Panc1 (cell line): ENCODE measurements around the gene PRM3. TPM values are rescaled to one million over a fixed set of nuclear protein-coding genes. Genes with fewer than 3 reads are reported as not detected.

ENCODE experiments used
- ATAC-seq: fragments of 200-7000 bp; cut with Tn5 transposase; 2 replicates; pipeline ENCODE4 v1.9.1; 2020; ENCODE audit warnings: mild to moderate bottlenecking, moderate library complexity
- BruUV-seq: library from RNA; stranded (reverse); fragments of 400-500 nt; replicated peaks from 2 replicates; lab custom pipeline; 2021; lab: Mats Ljungman, UMichigan
- CTCF ChIA-PET: fragments of 300-600 bp; sonication (Branson Sonifier 250); formaldehyde crosslinking; loops from one replicate; lab custom pipeline; 2022; ENCODE audit warnings: antibody characterized with exemption; lab: Charles Lee
- POLR2A ChIA-PET: fragments of 300-600 bp; sonication (Branson Sonifier 250); formaldehyde crosslinking; loops from one replicate; lab custom pipeline; 2022; ENCODE audit warnings: antibody characterized with exemption; lab: Charles Lee
- DNase-seq: peaks from one replicate; pipeline ENCODE4 v3.0.0-alpha.2; 2010; ENCODE audit warnings: low read depth, low spot score
- H3K27ac ChIP-seq: 2 replicates; pipeline ENCODE4 v1.5.1; 2011; ENCODE audit warnings: mild to moderate bottlenecking, low read length, inconsistent platforms
- H3K27me3 ChIP-seq: fragments of 200-500 bp; sonication (Bioruptor generic); 2 replicates; pipeline ENCODE4 v1.6.0; 2014; ENCODE audit warnings: low read length, inconsistent platforms; ENCODE audit not compliant: control insufficient read depth, insufficient read depth
- H3K36me3 ChIP-seq: fragments of 200-500 bp; sonication (Bioruptor generic); 2 replicates; pipeline ENCODE4 v1.5.1; 2014; ENCODE audit warnings: inconsistent platforms, mild to moderate bottlenecking, low read length, moderate library complexity; ENCODE audit not compliant: control insufficient read depth, insufficient read depth
- H3K4me1 ChIP-seq: 2 replicates; pipeline ENCODE4 v1.5.1; 2011; ENCODE audit warnings: inconsistent platforms, mild to moderate bottlenecking, low read length, moderate library complexity; ENCODE audit not compliant: control insufficient read depth, insufficient read depth
- H3K4me3 ChIP-seq, 2 experiments: 2 replicates each; pipeline ENCODE4 v1.5.1; 2011 to 2012; ENCODE audit warnings: low read depth in 2 of 2, low read length in 2 of 2, mild to moderate bottlenecking in 2 of 2, inconsistent platforms in 1 of 2, moderate library complexity in 1 of 2
- H3K9me3 ChIP-seq: fragments of 200-500 bp; sonication (Bioruptor generic); 2 replicates; pipeline ENCODE4 v1.5.1; 2014; ENCODE audit warnings: low read depth, mild to moderate bottlenecking, inconsistent platforms, low read length, moderate library complexity; ENCODE audit not compliant: control insufficient read depth, insufficient read depth
- POLR2AphosphoS5 ChIP-seq: IDR thresholded peaks from 2 replicates; pipeline ENCODE4 v1.6.1; 2012; ENCODE audit warnings: mild to moderate bottlenecking, low read depth, low read length, moderate library complexity
- SIN3A ChIP-seq: IDR thresholded peaks from 2 replicates; pipeline ENCODE4 v1.6.1; 2012; ENCODE audit warnings: low read depth, mild to moderate bottlenecking, low read length, moderate library complexity, borderline replicate concordance; ENCODE audit not compliant: insufficient read depth
- TCF7L2 ChIP-seq: IDR thresholded peaks from 2 replicates; pipeline ENCODE4 v1.6.1; 2011; ENCODE audit warnings: mild to moderate bottlenecking, low read depth, low read length, inconsistent platforms
- in situ Hi-C: cut with HindIII; loops from 2 replicates; pipeline ENCODE4 v1.10.0; 2016; ENCODE audit warnings: low sequenced_read_pairs, low pct_unique_long_range_greater_than_20kb
- intact Hi-C: fragments of 100-400 bp; cut with micrococcal nuclease; formaldehyde crosslinking; loops from one replicate; pipeline ENCODE4 v1.10.0; 2022; ENCODE audit not compliant: unreplicated experiment
- total RNA-seq: library from RNA; stranded (reverse); gene quantifications from one replicate; pipeline ENCODE4 v1.2.1, GENCODE V29; 2021; ENCODE audit not compliant: unreplicated experiment
- TF ChIP-seq, protein P1 (sequence below), 2 experiments: IDR thresholded peaks; 2 replicates each; pipeline ENCODE4 v1.6.1; 2011 to 2012; ENCODE audit warnings: low read depth in 2 of 2, control low read depth in 1 of 2, low read length in 1 of 2, mild to moderate bottlenecking in 1 of 2, moderate library complexity in 1 of 2; ENCODE audit not compliant: insufficient read depth in 1 of 2
- TF ChIP-seq, protein P2 (sequence below): fragments of 450-650 bp; IDR thresholded peaks from 2 replicates; pipeline ENCODE4 v1.5.1; 2017; ENCODE audit warnings: mild to moderate bottlenecking

The PRM3 gene
- total RNA-seq, 1 experiment from 2014 or later, result not detected

DNA sequence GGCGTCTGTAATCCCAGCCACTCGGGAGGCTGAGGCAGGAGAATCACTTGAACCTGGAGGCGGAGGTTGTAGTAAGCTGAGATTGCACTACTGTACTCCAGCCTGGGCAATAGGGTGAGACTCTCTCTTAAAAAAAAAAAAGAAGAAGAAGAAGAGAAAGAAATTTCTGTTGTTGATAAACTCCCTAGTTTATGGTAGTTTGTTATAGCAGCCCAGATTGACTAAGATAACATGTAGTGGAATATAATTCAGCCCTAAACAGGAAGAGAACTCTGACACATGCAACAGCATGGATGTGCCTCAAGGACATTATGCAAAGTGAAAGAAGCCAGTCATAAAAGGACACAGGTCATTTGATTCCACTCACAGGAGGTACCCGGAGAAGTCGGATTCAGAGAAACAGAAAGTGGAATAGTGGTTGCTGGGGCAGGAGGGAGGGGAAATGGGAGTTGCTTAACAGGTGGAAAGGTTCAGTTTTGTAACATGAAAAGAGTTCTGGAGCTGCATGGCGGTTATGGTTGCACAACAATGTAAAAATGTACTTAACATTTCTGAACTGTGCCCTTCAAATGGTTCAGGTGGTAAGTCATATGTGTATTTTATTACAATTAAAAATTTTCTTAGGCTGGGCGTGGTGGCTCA, 33.7 kb upstream of the PRM3 start:
- CTCF ChIA-PET, result no interaction called here
- Histone ChIP-seq H3K36me3 (no peaks in the 10 kb centered on the region), H3K27me3 (no peaks in the 10 kb centered on the region), H3K27ac (no peak overlapping the region), H3K4me3 (no peak overlapping the region), H3K9me3 (no peaks in the 10 kb centered on the region), H3K4me1 (peaks cover 7% of the 10 kb centered on the region)
- no TSS peak for BruUV-seq
- in situ Hi-C loops (no loop called here), intact Hi-C loops (no loop called here)
- no peak for ATAC-seq
- DNase-seq, result no peak
- TF ChIP-seq, protein P1, sequence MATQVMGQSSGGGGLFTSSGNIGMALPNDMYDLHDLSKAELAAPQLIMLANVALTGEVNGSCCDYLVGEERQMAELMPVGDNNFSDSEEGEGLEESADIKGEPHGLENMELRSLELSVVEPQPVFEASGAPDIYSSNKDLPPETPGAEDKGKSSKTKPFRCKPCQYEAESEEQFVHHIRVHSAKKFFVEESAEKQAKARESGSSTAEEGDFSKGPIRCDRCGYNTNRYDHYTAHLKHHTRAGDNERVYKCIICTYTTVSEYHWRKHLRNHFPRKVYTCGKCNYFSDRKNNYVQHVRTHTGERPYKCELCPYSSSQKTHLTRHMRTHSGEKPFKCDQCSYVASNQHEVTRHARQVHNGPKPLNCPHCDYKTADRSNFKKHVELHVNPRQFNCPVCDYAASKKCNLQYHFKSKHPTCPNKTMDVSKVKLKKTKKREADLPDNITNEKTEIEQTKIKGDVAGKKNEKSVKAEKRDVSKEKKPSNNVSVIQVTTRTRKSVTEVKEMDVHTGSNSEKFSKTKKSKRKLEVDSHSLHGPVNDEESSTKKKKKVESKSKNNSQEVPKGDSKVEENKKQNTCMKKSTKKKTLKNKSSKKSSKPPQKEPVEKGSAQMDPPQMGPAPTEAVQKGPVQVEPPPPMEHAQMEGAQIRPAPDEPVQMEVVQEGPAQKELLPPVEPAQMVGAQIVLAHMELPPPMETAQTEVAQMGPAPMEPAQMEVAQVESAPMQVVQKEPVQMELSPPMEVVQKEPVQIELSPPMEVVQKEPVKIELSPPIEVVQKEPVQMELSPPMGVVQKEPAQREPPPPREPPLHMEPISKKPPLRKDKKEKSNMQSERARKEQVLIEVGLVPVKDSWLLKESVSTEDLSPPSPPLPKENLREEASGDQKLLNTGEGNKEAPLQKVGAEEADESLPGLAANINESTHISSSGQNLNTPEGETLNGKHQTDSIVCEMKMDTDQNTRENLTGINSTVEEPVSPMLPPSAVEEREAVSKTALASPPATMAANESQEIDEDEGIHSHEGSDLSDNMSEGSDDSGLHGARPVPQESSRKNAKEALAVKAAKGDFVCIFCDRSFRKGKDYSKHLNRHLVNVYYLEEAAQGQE (IDR thresholded peaks at IDR 0.05; ENCODE audit: insufficient read depth in 1 of 2, low read depth in 2 of 2, low read length in 1 of 2), result no peak
- TF ChIP-seq, protein P2, sequence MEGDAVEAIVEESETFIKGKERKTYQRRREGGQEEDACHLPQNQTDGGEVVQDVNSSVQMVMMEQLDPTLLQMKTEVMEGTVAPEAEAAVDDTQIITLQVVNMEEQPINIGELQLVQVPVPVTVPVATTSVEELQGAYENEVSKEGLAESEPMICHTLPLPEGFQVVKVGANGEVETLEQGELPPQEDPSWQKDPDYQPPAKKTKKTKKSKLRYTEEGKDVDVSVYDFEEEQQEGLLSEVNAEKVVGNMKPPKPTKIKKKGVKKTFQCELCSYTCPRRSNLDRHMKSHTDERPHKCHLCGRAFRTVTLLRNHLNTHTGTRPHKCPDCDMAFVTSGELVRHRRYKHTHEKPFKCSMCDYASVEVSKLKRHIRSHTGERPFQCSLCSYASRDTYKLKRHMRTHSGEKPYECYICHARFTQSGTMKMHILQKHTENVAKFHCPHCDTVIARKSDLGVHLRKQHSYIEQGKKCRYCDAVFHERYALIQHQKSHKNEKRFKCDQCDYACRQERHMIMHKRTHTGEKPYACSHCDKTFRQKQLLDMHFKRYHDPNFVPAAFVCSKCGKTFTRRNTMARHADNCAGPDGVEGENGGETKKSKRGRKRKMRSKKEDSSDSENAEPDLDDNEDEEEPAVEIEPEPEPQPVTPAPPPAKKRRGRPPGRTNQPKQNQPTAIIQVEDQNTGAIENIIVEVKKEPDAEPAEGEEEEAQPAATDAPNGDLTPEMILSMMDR, result no peak
- TF ChIP-seq SIN3A (no peak), TCF7L2 (no peak), POLR2AphosphoS5 (no peak)
- POLR2A ChIA-PET, result no interaction called here

DNA sequence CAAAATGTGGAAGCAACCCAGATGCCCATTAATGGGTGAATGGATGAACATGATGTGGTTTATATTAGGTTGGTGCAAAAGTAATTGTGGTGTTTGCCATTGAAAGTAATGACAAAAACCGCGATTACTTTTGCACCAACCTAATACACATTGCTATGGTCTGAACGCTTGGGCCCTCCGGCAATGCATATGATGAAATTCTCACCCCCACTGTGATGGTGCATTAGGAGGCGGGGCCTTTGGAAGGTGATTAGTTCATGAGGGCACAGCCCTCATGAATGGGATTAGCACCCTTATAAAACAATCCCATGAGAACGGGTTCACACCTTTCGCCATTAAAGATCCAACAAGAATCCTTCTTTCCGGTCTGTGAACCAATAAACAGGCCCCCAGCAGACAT, 33.0 kb upstream of the PRM3 start:
- no peak overlapping the region for H3K27ac ChIP-seq
- H3K4me3 ChIP-seq, result no peak overlapping the region
- no peak for DNase-seq
- POLR2A ChIA-PET, result no interaction called here
- intact Hi-C loops, result no loop called here
- TF ChIP-seq, protein P1 (IDR thresholded peaks at IDR 0.05; ENCODE audit: insufficient read depth in 1 of 2, low read depth in 2 of 2, low read length in 1 of 2), result no peak
- TF ChIP-seq, protein P2, result no peak
- TF ChIP-seq SIN3A, result no peak
- no peak for TF ChIP-seq TCF7L2
- TF ChIP-seq POLR2AphosphoS5, result no peak
- no peaks in the 10 kb centered on the region for H3K27me3 ChIP-seq
- CTCF ChIA-PET, result no interaction called here
- no peaks in the 10 kb centered on the region for H3K9me3 ChIP-seq
- ATAC-seq, result no peak
- peaks cover 3% of the 10 kb centered on the region; the same call in 1 of the 2 replicates for H3K4me1 ChIP-seq
- in situ Hi-C loops, result no loop called here
- H3K36me3 ChIP-seq, result no peaks in the 10 kb centered on the region
- no TSS peak for BruUV-seq
